Activated CD4-positive, alpha-beta T cell treated with anti-CD3 and anti-CD28 coated beads, Interleukin-2, amount 50 U/mL, for 16 hours (primary cell): ENCODE data around the gene PRELID1.
"Not testable (repeated sequence)": the region's sequence is repeated elsewhere in the genome, so short reads cannot be mapped to it uniquely, and the experiment has no call there.

Experiments
- DNase-seq: peaks from one replicate; pipeline ENCODE4 v3.0.0-alpha.2; 2020

PRELID1 gene

GRCh38 chr5:177336603-177337494 lies 33.2 kb downstream of the PRELID1 start:
- DNase-seq, result no peak

GRCh38 chr5:177338251-177339106 lies 34.9 kb downstream of the PRELID1 start:
- DNase-seq, result no peak

GRCh38 chr5:177339107-177339638 lies 35.6 kb downstream of the PRELID1 start:
- DNase-seq, result no peak

- DNase-seq, result not testable (repeated sequence)
These were observed 39.4 kb downstream of the PRELID1 start for GRCh38 chr5:177343000-177343399.

GRCh38 chr5:177343777-177344176 lies 40.2 kb downstream of the PRELID1 start:
- DNase-seq, result no peak

- DNase-seq, result no peak
These were observed 41.3 kb downstream of the PRELID1 start for GRCh38 chr5:177344891-177345290.

- no peak for DNase-seq
These were observed 43.2 kb downstream of the PRELID1 start for GRCh38 chr5:177346820-177347219.

- no peak for DNase-seq
These were observed 44.1 kb downstream of the PRELID1 start for GRCh38 chr5:177347699-177348098.

GRCh38 chr5:177349362-177349647 lies 45.7 kb downstream of the PRELID1 start:
- no peak for DNase-seq

GRCh38 chr5:177349762-177350161 lies 46.2 kb downstream of the PRELID1 start:
- no peak for DNase-seq

- peak; percentile 25 for DNase-seq
These were observed 47.3 kb downstream of the PRELID1 start for GRCh38 chr5:177350776-177351391.

- DNase-seq, result peak; percentile 96
These were observed 48.1 kb downstream of the PRELID1 start, which contains the start of gene LMAN2 for GRCh38 chr5:177351392-177352329. LMAN2 (minus strand) TSS chr5:177351668; CDS start chr5:177351647, 21 bp downstream.

- no peak for DNase-seq
These were observed 49.5 kb downstream of the PRELID1 start for GRCh38 chr5:177353093-177353492.

GRCh38 chr5:177354256-177354655 lies 50.7 kb downstream of the PRELID1 start:
- DNase-seq, result no peak

- no peak for DNase-seq
These were observed 51.1 kb downstream of the PRELID1 start for GRCh38 chr5:177354711-177355110.

GRCh38 chr5:177355162-177355867 lies 51.7 kb downstream of the PRELID1 start:
- DNase-seq, result no peak

GRCh38 chr5:177355868-177356168 lies 52.2 kb downstream of the PRELID1 start:
- DNase-seq, result no peak
